K562 (cell line): ENCODE data around the gene SLCO2A1. TPM values are rescaled to one million over a fixed set of nuclear protein-coding genes. Genes with fewer than 3 reads are reported as not detected.

ENCODE experiments used
- RBFOX2 ChIP-seq: fragments of 200-400 bp; formaldehyde crosslinking; IDR thresholded peaks from 2 replicates; pipeline ENCODE4 v1.6.1; 2017; ENCODE audit warnings: low read depth, mild to moderate bottlenecking, low read length, moderate library complexity
- ZNF24 ChIP-seq: fragments of 450-650 bp; IDR thresholded peaks from 2 replicates; pipeline ENCODE4 v1.6.1; 2016
- ZNF507 ChIP-seq: conservative IDR thresholded peaks from 2 replicates; pipeline ENCODE4 v1.6.1; 2017; ENCODE audit warnings: missing genetic modification characterization, missing compliant biosample characterization
- polyA plus RNA-seq, 8 experiments: library from polyadenylated mRNA; depleted of rRNA in 4 of 8; stranded (reverse) in 5 of 8; unstranded in 3 of 8; fragments of >200 nt; fragmentation: Nextera tagmentation in 2 of 8; fragmentation: Illumina TruSeq in 1 of 8; extraction: Ambion mirVana in 2 of 8; extraction: Trizol in 1 of 8; gene quantifications; 2 replicates each; pipeline versions ENCODE4 v1.2.1 to v1.2.3, GENCODE V29; 2011 to 2014; ENCODE audit warnings: inconsistent platforms in 1 of 8, missing spikeins in 1 of 8
- total RNA-seq, 7 experiments: library from RNA; depleted of rRNA in 6 of 7; stranded (reverse); fragments of >200 nt in 6 of 7; fragmentation: Illumina TruSeq in 2 of 7; extraction: Trizol in 2 of 7; gene quantifications; 2 replicates each; pipeline versions ENCODE4 v1.2.1 to v1.2.3, GENCODE V29; 2011 to 2021; ENCODE audit warnings: low replicate concordance in 1 of 7
- TF ChIP-seq, protein P1 (sequence below), 2 experiments: fragments of 450-650 bp; IDR thresholded peaks; 2 replicates each; pipeline ENCODE4 v1.6.1; 2016; ENCODE audit warnings: mild to moderate bottlenecking in 2 of 2, borderline replicate concordance in 1 of 2, low read depth in 1 of 2, moderate library complexity in 1 of 2
- TF ChIP-seq, protein P2 (sequence below): IDR thresholded peaks from 2 replicates; pipeline ENCODE4 v1.6.1; 2011; ENCODE audit not compliant: insufficient read length; ENCODE audit errors: extremely low read depth

SLCO2A1 gene
- total and polyA plus RNA-seq, 9 of the 15 experiments (the other 6 are each of a cell fraction or from before 2014, with no cell fraction given) = 0.16 to 1.0 TPM; not detected in 7

- TF ChIP-seq, protein P1, sequence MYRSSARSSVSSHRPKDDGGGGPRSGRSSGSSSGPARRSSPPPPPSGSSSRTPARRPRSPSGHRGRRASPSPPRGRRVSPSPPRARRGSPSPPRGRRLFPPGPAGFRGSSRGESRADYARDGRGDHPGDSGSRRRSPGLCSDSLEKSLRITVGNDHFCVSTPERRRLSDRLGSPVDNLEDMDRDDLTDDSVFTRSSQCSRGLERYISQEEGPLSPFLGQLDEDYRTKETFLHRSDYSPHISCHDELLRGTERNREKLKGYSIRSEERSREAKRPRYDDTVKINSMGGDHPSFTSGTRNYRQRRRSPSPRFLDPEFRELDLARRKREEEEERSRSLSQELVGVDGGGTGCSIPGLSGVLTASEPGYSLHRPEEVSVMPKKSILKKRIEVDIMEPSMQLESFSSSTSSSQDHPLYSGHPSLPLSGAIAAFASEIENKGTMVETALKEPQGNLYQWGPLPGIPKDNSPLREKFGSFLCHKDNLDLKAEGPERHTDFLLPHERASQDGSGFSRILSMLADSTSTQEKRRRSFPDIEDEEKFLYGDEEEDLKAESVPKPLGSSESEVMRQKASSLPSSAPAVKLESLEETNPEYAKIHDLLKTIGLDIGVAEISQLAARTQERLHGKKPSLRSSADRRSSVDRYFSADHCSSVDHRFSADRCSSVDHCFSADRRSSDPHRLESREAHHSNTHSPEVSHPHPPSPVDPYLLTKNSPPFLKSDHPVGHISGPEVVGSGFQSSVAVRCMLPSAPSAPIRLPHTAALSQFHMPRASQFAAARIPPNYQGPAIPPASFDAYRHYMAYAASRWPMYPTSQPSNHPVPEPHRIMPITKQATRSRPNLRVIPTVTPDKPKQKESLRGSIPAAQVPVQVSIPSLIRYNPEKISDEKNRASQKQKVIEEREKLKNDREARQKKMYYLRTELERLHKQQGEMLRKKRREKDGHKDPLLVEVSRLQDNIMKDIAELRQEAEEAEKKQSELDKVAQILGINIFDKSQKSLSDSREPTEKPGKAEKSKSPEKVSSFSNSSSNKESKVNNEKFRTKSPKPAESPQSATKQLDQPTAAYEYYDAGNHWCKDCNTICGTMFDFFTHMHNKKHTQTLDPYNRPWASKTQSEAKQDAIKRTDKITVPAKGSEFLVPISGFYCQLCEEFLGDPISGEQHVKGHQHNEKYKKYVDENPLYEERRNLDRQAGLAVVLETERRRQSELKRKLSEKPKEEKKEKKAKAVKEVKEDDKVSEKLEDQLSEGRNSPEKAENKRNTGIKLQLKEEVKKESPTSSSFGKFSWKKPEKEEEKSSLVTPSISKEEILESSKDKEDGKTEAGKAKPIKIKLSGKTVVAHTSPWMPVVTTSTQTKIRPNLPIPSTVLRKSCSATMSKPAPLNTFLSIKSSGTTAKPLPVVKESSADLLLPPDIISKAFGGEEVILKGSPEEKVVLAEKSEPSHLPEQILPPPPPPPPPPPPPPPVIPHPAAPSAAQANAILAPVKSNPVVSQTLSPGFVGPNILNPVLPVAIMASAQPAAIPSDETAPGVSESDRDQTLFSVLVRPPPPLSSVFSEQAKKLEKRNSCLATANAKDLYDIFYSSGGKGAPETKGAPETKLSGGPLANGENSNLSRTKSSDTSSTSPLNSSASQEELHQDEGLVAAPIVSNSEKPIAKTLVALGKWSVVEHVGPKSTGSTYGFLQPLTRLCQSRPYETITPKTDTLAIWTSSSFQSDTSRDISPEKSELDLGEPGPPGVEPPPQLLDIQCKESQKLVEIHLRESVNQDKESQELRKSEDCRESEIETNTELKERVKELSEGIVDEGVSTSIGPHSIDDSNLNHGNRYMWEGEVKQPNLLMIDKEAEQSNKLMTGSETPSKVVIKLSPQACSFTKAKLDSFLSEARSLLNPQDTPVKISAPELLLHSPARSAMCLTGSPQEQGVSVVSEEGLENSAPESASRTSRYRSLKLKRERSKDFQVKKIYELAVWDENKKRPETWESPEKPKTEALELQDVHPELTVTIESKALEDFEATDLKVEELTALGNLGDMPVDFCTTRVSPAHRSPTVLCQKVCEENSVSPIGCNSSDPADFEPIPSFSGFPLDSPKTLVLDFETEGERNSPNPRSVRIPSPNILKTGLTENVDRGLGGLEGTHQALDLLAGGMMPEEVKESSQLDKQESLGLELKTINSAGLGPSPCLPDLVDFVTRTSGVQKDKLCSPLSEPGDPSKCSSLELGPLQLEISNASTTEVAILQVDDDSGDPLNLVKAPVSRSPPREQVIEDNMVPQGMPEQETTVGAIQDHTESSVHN (IDR thresholded peaks at IDR 0.05; ENCODE audit: borderline replicate concordance in 1 of 2, low read depth in 1 of 2) = no peak
- TF ChIP-seq ZNF507 (no peak), RBFOX2 (peak; percentile 63), ZNF24 (0 out of 2 replicates have a peak, but pooled peaks have one; percentile 59)
- TF ChIP-seq, protein P2, sequence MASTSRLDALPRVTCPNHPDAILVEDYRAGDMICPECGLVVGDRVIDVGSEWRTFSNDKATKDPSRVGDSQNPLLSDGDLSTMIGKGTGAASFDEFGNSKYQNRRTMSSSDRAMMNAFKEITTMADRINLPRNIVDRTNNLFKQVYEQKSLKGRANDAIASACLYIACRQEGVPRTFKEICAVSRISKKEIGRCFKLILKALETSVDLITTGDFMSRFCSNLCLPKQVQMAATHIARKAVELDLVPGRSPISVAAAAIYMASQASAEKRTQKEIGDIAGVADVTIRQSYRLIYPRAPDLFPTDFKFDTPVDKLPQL = no peak
Observed at GRCh38 chr3:133895208-133896001, 134.3 kb downstream of the SLCO2A1 start, which contains the start of gene RAB6B (continued).
